ENCODE results near the gene LACTB.

Gene LACTB

DNA sequence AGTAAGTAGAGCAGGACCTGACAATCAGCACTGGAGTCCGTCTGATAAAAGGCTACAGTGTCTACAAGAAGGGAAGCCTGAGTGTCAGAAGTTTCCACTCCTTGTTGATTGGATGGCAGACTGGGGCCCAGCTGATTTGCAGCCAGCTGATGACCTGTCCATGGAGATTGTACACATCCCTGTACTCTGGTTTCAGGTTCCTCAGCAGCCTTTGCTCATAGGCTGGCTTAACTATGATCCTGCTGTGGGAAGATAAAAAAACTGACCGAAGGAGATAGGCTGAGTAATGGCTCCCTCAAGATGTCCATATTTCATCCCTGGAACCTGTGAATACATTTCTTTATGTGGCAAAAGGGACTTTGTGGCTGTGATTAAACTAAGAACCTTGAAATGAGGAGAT lies 11.7 kb upstream of the LACTB start:
- Histone ChIP-seq H3K4me1 (ENCODE audit: insufficient read depth, poor library complexity, severe bottlenecking) (peaks cover 8% of the 10 kb centered on the region), H3K27ac (ENCODE audit: poor library complexity, severe bottlenecking) (no peak overlapping the region), H3K9me3 (ENCODE audit: severe bottlenecking) (no peaks in the 10 kb centered on the region), H3K4me3 (ENCODE audit: severe bottlenecking) (no peak overlapping the region), H3K36me3 (ENCODE audit: low read depth) (no peaks in the 10 kb centered on the region), H3K27me3 (ENCODE audit: insufficient read depth, poor library complexity, severe bottlenecking) (no peaks in the 10 kb centered on the region)
- TF ChIP-seq, protein P1, sequence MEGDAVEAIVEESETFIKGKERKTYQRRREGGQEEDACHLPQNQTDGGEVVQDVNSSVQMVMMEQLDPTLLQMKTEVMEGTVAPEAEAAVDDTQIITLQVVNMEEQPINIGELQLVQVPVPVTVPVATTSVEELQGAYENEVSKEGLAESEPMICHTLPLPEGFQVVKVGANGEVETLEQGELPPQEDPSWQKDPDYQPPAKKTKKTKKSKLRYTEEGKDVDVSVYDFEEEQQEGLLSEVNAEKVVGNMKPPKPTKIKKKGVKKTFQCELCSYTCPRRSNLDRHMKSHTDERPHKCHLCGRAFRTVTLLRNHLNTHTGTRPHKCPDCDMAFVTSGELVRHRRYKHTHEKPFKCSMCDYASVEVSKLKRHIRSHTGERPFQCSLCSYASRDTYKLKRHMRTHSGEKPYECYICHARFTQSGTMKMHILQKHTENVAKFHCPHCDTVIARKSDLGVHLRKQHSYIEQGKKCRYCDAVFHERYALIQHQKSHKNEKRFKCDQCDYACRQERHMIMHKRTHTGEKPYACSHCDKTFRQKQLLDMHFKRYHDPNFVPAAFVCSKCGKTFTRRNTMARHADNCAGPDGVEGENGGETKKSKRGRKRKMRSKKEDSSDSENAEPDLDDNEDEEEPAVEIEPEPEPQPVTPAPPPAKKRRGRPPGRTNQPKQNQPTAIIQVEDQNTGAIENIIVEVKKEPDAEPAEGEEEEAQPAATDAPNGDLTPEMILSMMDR (IDR thresholded peaks at IDR 0.05; ENCODE audit: poor library complexity, severe bottlenecking): no peak
- ATAC-seq (ENCODE audit: low read depth): no peak
- DNase-seq (ENCODE audit: low spot score): no peak

- H3K4me3 ChIP-seq (ENCODE audit: severe bottlenecking): no peak overlapping the region
- H3K4me1 ChIP-seq (ENCODE audit: insufficient read depth, poor library complexity, severe bottlenecking): peaks cover 8% of the 10 kb centered on the region
- H3K36me3 ChIP-seq (ENCODE audit: low read depth): no peaks in the 10 kb centered on the region
- no peak overlapping the region for H3K27ac ChIP-seq (ENCODE audit: poor library complexity, severe bottlenecking)
- DNase-seq (ENCODE audit: low spot score) (no peak), ATAC-seq (ENCODE audit: low read depth) (no peak)
- no peaks in the 10 kb centered on the region for H3K27me3 ChIP-seq (ENCODE audit: insufficient read depth, poor library complexity, severe bottlenecking)
- no peaks in the 10 kb centered on the region for H3K9me3 ChIP-seq (ENCODE audit: severe bottlenecking)
- TF ChIP-seq, protein P1 (IDR thresholded peaks at IDR 0.05; ENCODE audit: poor library complexity, severe bottlenecking): no peak
Measured at GRCh38 chr15:63110428-63111026, 11.1 kb upstream of the LACTB start.

- peaks cover 8% of the 10 kb centered on the region for H3K4me1 ChIP-seq (ENCODE audit: insufficient read depth, poor library complexity, severe bottlenecking)
- TF ChIP-seq, protein P1 (IDR thresholded peaks at IDR 0.05; ENCODE audit: poor library complexity, severe bottlenecking): no peak
- no peak for ATAC-seq (ENCODE audit: low read depth)
Measured at GRCh38 chr15:63111481-63111880, 10.2 kb upstream of the LACTB start.

GRCh38 chr15:63112871-63113270 lies 8.8 kb upstream of the LACTB start:
- TF ChIP-seq, protein P1 (IDR thresholded peaks at IDR 0.05; ENCODE audit: poor library complexity, severe bottlenecking): no peak
- H3K36me3 ChIP-seq (ENCODE audit: low read depth): no peaks in the 10 kb centered on the region
- DNase-seq (ENCODE audit: low spot score): no peak

More at GRCh38 chr15:63111481-63111880, 10.2 kb upstream of the LACTB start:
- Histone ChIP-seq H3K27me3 (ENCODE audit: insufficient read depth, poor library complexity, severe bottlenecking) (no peaks in the 10 kb centered on the region), H3K4me3 (ENCODE audit: severe bottlenecking) (no peak overlapping the region), H3K9me3 (ENCODE audit: severe bottlenecking) (no peaks in the 10 kb centered on the region), H3K27ac (ENCODE audit: poor library complexity, severe bottlenecking) (no peak overlapping the region), H3K36me3 (ENCODE audit: low read depth) (no peaks in the 10 kb centered on the region)
- no peak for DNase-seq (ENCODE audit: low spot score)

DNA sequence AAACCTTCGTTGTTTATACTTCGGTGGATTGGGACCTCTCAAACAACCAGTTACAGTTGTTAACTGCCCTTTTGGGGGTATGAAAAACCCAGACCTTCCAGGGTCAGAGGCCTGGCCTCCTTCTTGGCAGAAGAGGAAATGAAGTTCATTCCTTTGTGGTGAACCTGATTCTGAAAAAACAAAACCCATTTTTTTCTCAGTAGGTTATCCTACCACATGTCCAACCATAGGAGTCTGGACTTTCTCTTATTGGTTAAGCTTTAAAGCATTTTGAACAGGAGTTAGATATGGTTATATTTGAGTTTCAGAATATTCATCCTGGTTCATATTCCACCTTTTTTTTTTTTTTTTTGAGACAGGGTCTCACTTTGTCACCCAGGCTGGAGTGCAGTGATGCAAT lies 7.2 kb upstream of the LACTB start:
- TF ChIP-seq, protein P1 (IDR thresholded peaks at IDR 0.05; ENCODE audit: poor library complexity, severe bottlenecking): no peak
- H3K9me3 ChIP-seq (ENCODE audit: severe bottlenecking): no peaks in the 10 kb centered on the region
- no peaks in the 10 kb centered on the region for H3K4me1 ChIP-seq (ENCODE audit: insufficient read depth, poor library complexity, severe bottlenecking)
- no peaks in the 10 kb centered on the region for H3K27me3 ChIP-seq (ENCODE audit: insufficient read depth, poor library complexity, severe bottlenecking)
- no peak overlapping the region for H3K4me3 ChIP-seq (ENCODE audit: severe bottlenecking)
- H3K27ac ChIP-seq (ENCODE audit: poor library complexity, severe bottlenecking): no peak overlapping the region
- DNase-seq (ENCODE audit: low spot score) (no peak), ATAC-seq (ENCODE audit: low read depth) (no peak)
- H3K36me3 ChIP-seq (ENCODE audit: low read depth): no peaks in the 10 kb centered on the region

More at GRCh38 chr15:63112871-63113270, 8.8 kb upstream of the LACTB start:
- no peaks in the 10 kb centered on the region for H3K9me3 ChIP-seq (ENCODE audit: severe bottlenecking)
- peaks cover 4% of the 10 kb centered on the region for H3K4me1 ChIP-seq (ENCODE audit: insufficient read depth, poor library complexity, severe bottlenecking)
- ATAC-seq (ENCODE audit: low read depth): no peak
- no peak overlapping the region for H3K4me3 ChIP-seq (ENCODE audit: severe bottlenecking)
- no peak overlapping the region for H3K27ac ChIP-seq (ENCODE audit: poor library complexity, severe bottlenecking)
- no peaks in the 10 kb centered on the region for H3K27me3 ChIP-seq (ENCODE audit: insufficient read depth, poor library complexity, severe bottlenecking)
